K562 (cell line): Measurements from ENCODE around the gene MEGF11. TPM values are rescaled to one million over a fixed set of nuclear protein-coding genes. Genes with fewer than 3 reads are reported as not detected.

Experiments used
- EHMT2 ChIP-seq: fragments of 450-650 bp; IDR thresholded peaks from 2 replicates; pipeline ENCODE4 v1.6.1; 2018; ENCODE audit warnings: antibody characterized with exemption
- GABPB1 ChIP-seq: sonication (generic); formaldehyde crosslinking; IDR thresholded peaks from 2 replicates; pipeline ENCODE4 v1.8.0; 2022; ENCODE audit warnings: mild to moderate bottlenecking, missing genetic modification reagents
- HSF4 ChIP-seq: fragments of 250-450 bp; sonication (Bioruptor Pico); IDR thresholded peaks from 2 replicates; pipeline ENCODE4 v2.1.2; 2022; ENCODE audit warnings: mild to moderate bottlenecking, moderate library complexity, borderline replicate concordance
- PTTG1 ChIP-seq: fragments of 450-650 bp; IDR thresholded peaks from 2 replicates; pipeline ENCODE4 v1.6.1; 2016; ENCODE audit warnings: low read depth, mild to moderate bottlenecking, missing genetic modification characterization, missing compliant biosample characterization
- RCOR1 ChIP-seq, 2 experiments: IDR thresholded peaks; 2 replicates each; pipeline ENCODE4 v1.6.1; 2012; ENCODE audit warnings: low read depth in 2 of 2, low read length in 2 of 2, borderline replicate concordance in 1 of 2, improper control_type of control experiment in 1 of 2
- TEAD4 ChIP-seq, 2 experiments: sonication (generic) in 1 of 2; formaldehyde crosslinking in 1 of 2; IDR thresholded peaks; 2 replicates each; pipeline versions ENCODE4 v1.6.1 to v1.8.0; 2012 to 2022; ENCODE audit warnings: borderline replicate concordance in 1 of 2, inconsistent platforms in 1 of 2, low read length in 1 of 2, mild to moderate bottlenecking in 1 of 2, missing genetic modification reagents in 1 of 2
- polyA plus RNA-seq, 8 experiments: library from polyadenylated mRNA; depleted of rRNA in 4 of 8; stranded (reverse) in 5 of 8; unstranded in 3 of 8; fragments of >200 nt; fragmentation: Nextera tagmentation in 2 of 8; fragmentation: Illumina TruSeq in 1 of 8; extraction: Ambion mirVana in 2 of 8; extraction: Trizol in 1 of 8; gene quantifications; 2 replicates each; pipeline versions ENCODE4 v1.2.1 to v1.2.3, GENCODE V29; 2011 to 2014; ENCODE audit warnings: inconsistent platforms in 1 of 8, missing spikeins in 1 of 8
- total RNA-seq, 7 experiments: library from RNA; depleted of rRNA in 6 of 7; stranded (reverse); fragments of >200 nt in 6 of 7; fragmentation: Illumina TruSeq in 2 of 7; extraction: Trizol in 2 of 7; gene quantifications; 2 replicates each; pipeline versions ENCODE4 v1.2.1 to v1.2.3, GENCODE V29; 2011 to 2021; ENCODE audit warnings: low replicate concordance in 1 of 7
- TF ChIP-seq, protein P1 (sequence below): fragments of 200-600 bp; sonication (generic); IDR thresholded peaks from one replicate; pipeline ENCODE4 v1.6.1; 2012; ENCODE audit warnings: mild to moderate bottlenecking, low read depth, low read length, inconsistent platforms
- TF ChIP-seq, protein P2 (sequence below): sonication (generic); formaldehyde crosslinking; IDR thresholded peaks from 2 replicates; pipeline ENCODE4 v1.8.0; 2023; ENCODE audit warnings: missing genetic modification reagents, mild to moderate bottlenecking, borderline replicate concordance

MEGF11 gene
- total and polyA plus RNA-seq, 9 of the 15 experiments (the other 6 are each of a cell fraction or from before 2014, with no cell fraction given), result 0.06 to 0.23 (median 0.20) TPM; not detected in 6

DNA sequence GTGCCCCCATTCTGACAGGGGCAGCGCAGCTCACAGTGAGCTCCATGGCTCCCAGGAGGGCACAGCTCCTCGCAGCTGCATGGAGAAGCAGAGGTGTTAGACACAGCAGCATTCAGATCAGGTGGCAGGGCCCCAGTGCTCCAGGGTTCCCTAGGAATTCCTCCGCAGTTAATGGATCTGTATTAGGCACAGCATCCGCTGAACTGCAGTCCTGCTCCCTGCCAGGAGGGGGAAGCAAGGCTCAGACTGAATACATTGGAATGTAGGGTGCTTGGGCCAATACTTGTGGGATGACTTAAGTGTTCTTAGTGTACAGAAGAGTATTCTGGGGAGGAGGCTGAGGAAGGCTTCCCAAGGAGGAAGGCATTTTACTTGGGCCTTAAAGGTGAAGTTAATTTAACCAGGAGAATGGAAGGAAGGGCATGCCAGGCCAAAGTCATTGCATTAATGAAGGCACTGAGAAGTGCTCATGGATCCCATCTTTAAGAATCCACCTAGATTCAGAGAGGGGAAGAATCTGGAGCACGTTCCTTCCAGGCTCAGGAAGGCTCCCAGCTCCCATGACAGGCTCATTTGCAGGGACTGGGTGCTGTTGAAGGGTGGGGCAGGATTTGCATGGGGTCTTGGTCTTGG is 272.6 kb downstream of the MEGF11 start (continued):
- TF ChIP-seq, protein P1, sequence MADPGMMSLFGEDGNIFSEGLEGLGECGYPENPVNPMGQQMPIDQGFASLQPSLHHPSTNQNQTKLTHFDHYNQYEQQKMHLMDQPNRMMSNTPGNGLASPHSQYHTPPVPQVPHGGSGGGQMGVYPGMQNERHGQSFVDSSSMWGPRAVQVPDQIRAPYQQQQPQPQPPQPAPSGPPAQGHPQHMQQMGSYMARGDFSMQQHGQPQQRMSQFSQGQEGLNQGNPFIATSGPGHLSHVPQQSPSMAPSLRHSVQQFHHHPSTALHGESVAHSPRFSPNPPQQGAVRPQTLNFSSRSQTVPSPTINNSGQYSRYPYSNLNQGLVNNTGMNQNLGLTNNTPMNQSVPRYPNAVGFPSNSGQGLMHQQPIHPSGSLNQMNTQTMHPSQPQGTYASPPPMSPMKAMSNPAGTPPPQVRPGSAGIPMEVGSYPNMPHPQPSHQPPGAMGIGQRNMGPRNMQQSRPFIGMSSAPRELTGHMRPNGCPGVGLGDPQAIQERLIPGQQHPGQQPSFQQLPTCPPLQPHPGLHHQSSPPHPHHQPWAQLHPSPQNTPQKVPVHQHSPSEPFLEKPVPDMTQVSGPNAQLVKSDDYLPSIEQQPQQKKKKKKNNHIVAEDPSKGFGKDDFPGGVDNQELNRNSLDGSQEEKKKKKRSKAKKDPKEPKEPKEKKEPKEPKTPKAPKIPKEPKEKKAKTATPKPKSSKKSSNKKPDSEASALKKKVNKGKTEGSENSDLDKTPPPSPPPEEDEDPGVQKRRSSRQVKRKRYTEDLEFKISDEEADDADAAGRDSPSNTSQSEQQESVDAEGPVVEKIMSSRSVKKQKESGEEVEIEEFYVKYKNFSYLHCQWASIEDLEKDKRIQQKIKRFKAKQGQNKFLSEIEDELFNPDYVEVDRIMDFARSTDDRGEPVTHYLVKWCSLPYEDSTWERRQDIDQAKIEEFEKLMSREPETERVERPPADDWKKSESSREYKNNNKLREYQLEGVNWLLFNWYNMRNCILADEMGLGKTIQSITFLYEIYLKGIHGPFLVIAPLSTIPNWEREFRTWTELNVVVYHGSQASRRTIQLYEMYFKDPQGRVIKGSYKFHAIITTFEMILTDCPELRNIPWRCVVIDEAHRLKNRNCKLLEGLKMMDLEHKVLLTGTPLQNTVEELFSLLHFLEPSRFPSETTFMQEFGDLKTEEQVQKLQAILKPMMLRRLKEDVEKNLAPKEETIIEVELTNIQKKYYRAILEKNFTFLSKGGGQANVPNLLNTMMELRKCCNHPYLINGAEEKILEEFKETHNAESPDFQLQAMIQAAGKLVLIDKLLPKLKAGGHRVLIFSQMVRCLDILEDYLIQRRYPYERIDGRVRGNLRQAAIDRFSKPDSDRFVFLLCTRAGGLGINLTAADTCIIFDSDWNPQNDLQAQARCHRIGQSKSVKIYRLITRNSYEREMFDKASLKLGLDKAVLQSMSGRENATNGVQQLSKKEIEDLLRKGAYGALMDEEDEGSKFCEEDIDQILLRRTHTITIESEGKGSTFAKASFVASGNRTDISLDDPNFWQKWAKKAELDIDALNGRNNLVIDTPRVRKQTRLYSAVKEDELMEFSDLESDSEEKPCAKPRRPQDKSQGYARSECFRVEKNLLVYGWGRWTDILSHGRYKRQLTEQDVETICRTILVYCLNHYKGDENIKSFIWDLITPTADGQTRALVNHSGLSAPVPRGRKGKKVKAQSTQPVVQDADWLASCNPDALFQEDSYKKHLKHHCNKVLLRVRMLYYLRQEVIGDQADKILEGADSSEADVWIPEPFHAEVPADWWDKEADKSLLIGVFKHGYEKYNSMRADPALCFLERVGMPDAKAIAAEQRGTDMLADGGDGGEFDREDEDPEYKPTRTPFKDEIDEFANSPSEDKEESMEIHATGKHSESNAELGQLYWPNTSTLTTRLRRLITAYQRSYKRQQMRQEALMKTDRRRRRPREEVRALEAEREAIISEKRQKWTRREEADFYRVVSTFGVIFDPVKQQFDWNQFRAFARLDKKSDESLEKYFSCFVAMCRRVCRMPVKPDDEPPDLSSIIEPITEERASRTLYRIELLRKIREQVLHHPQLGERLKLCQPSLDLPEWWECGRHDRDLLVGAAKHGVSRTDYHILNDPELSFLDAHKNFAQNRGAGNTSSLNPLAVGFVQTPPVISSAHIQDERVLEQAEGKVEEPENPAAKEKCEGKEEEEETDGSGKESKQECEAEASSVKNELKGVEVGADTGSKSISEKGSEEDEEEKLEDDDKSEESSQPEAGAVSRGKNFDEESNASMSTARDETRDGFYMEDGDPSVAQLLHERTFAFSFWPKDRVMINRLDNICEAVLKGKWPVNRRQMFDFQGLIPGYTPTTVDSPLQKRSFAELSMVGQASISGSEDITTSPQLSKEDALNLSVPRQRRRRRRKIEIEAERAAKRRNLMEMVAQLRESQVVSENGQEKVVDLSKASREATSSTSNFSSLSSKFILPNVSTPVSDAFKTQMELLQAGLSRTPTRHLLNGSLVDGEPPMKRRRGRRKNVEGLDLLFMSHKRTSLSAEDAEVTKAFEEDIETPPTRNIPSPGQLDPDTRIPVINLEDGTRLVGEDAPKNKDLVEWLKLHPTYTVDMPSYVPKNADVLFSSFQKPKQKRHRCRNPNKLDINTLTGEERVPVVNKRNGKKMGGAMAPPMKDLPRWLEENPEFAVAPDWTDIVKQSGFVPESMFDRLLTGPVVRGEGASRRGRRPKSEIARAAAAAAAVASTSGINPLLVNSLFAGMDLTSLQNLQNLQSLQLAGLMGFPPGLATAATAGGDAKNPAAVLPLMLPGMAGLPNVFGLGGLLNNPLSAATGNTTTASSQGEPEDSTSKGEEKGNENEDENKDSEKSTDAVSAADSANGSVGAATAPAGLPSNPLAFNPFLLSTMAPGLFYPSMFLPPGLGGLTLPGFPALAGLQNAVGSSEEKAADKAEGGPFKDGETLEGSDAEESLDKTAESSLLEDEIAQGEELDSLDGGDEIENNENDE, result no peak
- peak; percentile 51; the same call in 1 of the 2 replicates for TF ChIP-seq TEAD4 (IDR thresholded peaks at IDR 0.05; ENCODE audit: low read length)
- no peak for TF ChIP-seq TEAD4 (CRISPR knock-in tag; IDR thresholded peaks at IDR 0.05; ENCODE audit: borderline replicate concordance)
- 0 out of 4 replicates have a peak, but pooled peaks of 1 of the 2 experiments have one; percentile 9 for TF ChIP-seq RCOR1 (IDR thresholded peaks at IDR 0.05; ENCODE audit: borderline replicate concordance in 1 of 2, low read depth in 2 of 2, low read length in 2 of 2)
- TF ChIP-seq, protein P2, sequence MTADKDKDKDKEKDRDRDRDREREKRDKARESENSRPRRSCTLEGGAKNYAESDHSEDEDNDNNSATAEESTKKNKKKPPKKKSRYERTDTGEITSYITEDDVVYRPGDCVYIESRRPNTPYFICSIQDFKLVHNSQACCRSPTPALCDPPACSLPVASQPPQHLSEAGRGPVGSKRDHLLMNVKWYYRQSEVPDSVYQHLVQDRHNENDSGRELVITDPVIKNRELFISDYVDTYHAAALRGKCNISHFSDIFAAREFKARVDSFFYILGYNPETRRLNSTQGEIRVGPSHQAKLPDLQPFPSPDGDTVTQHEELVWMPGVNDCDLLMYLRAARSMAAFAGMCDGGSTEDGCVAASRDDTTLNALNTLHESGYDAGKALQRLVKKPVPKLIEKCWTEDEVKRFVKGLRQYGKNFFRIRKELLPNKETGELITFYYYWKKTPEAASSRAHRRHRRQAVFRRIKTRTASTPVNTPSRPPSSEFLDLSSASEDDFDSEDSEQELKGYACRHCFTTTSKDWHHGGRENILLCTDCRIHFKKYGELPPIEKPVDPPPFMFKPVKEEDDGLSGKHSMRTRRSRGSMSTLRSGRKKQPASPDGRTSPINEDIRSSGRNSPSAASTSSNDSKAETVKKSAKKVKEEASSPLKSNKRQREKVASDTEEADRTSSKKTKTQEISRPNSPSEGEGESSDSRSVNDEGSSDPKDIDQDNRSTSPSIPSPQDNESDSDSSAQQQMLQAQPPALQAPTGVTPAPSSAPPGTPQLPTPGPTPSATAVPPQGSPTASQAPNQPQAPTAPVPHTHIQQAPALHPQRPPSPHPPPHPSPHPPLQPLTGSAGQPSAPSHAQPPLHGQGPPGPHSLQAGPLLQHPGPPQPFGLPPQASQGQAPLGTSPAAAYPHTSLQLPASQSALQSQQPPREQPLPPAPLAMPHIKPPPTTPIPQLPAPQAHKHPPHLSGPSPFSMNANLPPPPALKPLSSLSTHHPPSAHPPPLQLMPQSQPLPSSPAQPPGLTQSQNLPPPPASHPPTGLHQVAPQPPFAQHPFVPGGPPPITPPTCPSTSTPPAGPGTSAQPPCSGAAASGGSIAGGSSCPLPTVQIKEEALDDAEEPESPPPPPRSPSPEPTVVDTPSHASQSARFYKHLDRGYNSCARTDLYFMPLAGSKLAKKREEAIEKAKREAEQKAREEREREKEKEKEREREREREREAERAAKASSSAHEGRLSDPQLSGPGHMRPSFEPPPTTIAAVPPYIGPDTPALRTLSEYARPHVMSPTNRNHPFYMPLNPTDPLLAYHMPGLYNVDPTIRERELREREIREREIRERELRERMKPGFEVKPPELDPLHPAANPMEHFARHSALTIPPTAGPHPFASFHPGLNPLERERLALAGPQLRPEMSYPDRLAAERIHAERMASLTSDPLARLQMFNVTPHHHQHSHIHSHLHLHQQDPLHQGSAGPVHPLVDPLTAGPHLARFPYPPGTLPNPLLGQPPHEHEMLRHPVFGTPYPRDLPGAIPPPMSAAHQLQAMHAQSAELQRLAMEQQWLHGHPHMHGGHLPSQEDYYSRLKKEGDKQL (CRISPR knock-in tag), result no peak
- TF ChIP-seq EHMT2, result 0 out of 2 replicates have a peak, but pooled peaks have one; percentile 18
- no peak for TF ChIP-seq HSF4
- TF ChIP-seq PTTG1 (tag), result no peak
- TF ChIP-seq GABPB1 (CRISPR knock-in tag), result no peak
